Uterus (tissue), 2 donors: ENCODE results near the gene CHIC2.

ENCODE experiments used
- POLR2A ChIP-seq, 2 donors: fragments of 450-650 bp; IDR thresholded peaks; one replicate each; pipeline ENCODE4 v1.6.1; 2016; ENCODE audit warnings: antibody characterized with exemption in 2 of 2, mild to moderate bottlenecking in 1 of 2, moderate library complexity in 1 of 2
- TF ChIP-seq, protein P1 (sequence below), 4 experiments: fragments of 200-600 bp in 2 of 4; fragments of 450-650 bp in 2 of 4; sonication (generic) in 2 of 4; IDR thresholded peaks; one replicate each; pipeline ENCODE4 v1.5.1; 2016 to 2019; ENCODE audit warnings: antibody characterized with exemption in 4 of 4, mild to moderate bottlenecking in 2 of 4, moderate library complexity in 1 of 4

DNA sequence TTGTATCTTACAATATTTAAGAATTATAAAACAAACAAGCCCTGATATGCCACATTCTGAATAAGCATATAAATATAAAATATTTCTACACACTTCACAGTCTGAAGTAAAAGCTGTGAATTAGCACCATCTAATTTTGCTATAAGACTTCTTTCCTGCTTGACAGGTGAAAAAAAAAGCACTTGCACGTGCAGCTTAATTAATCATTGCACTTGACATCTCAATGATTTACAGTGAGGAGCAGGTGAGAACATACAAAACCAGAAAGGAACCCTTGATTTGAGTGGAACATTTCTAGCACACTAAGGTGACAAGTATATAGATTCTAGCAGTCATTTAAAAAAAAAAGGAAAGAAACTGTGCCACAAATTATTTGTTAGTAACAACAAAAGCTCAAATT, 47.9 kb downstream of the CHIC2 start:
- TF ChIP-seq, protein P1, sequence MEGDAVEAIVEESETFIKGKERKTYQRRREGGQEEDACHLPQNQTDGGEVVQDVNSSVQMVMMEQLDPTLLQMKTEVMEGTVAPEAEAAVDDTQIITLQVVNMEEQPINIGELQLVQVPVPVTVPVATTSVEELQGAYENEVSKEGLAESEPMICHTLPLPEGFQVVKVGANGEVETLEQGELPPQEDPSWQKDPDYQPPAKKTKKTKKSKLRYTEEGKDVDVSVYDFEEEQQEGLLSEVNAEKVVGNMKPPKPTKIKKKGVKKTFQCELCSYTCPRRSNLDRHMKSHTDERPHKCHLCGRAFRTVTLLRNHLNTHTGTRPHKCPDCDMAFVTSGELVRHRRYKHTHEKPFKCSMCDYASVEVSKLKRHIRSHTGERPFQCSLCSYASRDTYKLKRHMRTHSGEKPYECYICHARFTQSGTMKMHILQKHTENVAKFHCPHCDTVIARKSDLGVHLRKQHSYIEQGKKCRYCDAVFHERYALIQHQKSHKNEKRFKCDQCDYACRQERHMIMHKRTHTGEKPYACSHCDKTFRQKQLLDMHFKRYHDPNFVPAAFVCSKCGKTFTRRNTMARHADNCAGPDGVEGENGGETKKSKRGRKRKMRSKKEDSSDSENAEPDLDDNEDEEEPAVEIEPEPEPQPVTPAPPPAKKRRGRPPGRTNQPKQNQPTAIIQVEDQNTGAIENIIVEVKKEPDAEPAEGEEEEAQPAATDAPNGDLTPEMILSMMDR (IDR thresholded peaks at IDR 0.05), result no peak
- TF ChIP-seq POLR2A (IDR thresholded peaks at IDR 0.05), result no peak
